ENCODE data around the gene CLDN34.

Gene CLDN34

DNA sequence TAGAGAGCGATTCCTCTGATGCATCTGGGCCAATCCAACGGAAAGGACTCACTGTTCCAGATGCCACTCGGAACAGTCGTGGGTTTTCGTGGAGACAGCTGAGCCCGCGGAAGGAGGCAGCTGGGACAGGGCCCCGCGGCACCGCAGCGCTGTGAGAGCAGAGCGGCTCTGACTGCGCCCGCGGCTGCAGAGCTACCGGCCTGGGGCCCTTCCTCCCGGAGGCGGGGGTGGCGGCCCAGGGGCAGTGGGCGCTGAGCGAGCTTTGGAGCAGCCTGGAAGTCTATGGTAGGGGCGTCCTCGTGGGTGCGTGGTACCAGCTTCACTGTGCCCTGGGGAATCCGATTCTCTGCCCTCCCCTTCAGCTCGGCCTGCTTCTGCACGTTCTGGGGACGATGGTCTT, 24.9 kb downstream of the CLDN34 start:
- H3K27ac ChIP-seq, result no peak overlapping the region
- no peak for TF ChIP-seq CTCF (IDR thresholded peaks at IDR 0.05)
- H3K36me3 ChIP-seq, result no peaks in the 10 kb centered on the region
- intact Hi-C loops (cut with DNase I; ENCODE audit: low total_unique reads), result no loop called here
- DNase-seq, result no peak
- H3K9me3 ChIP-seq, result no peaks in the 10 kb centered on the region
- no peaks in the 10 kb centered on the region for H3K27me3 ChIP-seq
- H3K4me1 ChIP-seq, result peaks cover 0 to 4% (median 0%) of the 10 kb centered on the region in 4 donors
- no peak overlapping the region for H3K4me3 ChIP-seq

DNA sequence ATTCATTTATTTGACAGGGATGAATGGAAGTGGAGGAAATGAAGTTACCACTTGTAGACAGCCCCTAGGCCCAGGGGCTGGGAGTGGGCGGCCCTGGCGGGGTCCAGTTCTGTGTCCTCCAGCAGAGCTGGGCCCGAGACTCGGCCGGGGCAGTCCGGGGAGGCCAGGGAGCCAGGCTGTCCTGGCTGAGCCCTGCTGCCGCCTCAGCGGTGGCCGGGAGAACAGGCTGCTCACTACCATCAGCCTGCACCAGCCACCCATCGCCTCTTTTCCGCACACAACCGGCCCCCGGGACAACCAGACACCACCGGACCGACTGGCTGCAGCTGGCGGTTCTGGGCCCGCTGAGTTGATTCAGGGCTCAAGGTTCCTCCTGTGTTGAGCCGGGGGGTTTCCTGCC, 25.6 kb downstream of the CLDN34 start:
- Histone ChIP-seq H3K36me3 (no peaks in the 10 kb centered on the region), H3K9me3 (no peaks in the 10 kb centered on the region), H3K27me3 (no peaks in the 10 kb centered on the region), H3K4me1 (peaks cover 0 to 4% (median 0%) of the 10 kb centered on the region in 4 donors), H3K4me3 (no peak overlapping the region), H3K27ac (no peak overlapping the region)
- intact Hi-C loops (cut with DNase I; ENCODE audit: low total_unique reads), result no loop called here
- TF ChIP-seq CTCF (IDR thresholded peaks at IDR 0.05), result no peak
- DNase-seq, result no peak

DNA sequence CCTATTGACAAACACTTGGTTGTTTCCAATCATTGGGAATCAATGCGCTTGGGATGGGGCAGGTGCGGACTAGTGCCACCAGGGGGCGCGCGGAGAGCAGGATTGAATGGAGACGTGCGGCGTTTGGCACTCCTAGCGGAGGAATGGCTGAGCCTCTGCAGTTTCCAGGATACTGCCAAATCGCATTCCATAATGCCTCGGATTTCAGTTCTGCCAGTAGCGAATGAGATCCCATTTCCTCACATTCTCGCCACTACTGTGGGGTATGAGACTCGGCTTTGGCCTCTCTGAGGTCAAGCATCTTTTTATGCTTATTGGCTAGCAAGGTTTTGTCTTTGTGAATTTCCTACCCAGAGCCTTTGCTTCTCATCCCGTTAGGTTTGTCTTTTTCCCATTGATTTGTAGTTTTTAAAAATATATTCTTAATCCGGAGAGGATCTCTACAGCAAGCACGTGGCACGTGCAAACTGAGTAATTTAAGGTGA, 28.7 kb downstream of the CLDN34 start:
- no peak overlapping the region for H3K27ac ChIP-seq
- peaks cover 0 to 4% (median 0%) of the 10 kb centered on the region in 4 donors for H3K4me1 ChIP-seq
- no peak overlapping the region for H3K4me3 ChIP-seq
- H3K36me3 ChIP-seq, result no peaks in the 10 kb centered on the region
- DNase-seq, result peak; percentile 79 to 85
- intact Hi-C loops (cut with DNase I; ENCODE audit: low total_unique reads), result loop anchor here (2.0 kb wide), 1 partner anchor 123 kb away; no protein-coding TSS in a partner anchor
- TF ChIP-seq CTCF (IDR thresholded peaks at IDR 0.05), result peak; percentile 80 to 98
- H3K9me3 ChIP-seq, result no peaks in the 10 kb centered on the region
- H3K27me3 ChIP-seq, result no peaks in the 10 kb centered on the region

DNA sequence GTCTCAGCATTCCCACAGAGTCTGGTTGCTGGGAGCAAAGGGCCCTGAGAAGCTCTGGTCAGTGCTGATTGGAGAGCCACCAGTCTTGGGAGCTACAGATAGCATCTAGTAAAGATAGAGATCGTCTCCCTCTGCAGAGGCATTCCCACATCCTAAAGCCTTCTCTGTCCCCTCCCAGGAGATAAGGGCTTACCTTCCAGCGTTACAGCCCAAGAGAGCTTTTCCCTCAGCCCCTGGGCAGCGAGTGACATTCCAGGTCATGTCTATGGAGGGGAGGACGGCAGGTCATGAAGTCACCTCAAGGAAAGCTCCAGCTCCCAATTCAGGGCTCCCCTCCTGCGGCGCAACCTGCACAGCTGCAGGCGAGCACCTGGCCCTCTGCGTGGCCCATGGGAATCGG, 29.9 kb downstream of the CLDN34 start:
- no peak for DNase-seq
- Histone ChIP-seq H3K27me3 (no peaks in the 10 kb centered on the region), H3K4me1 (peaks cover 0 to 4% (median 0%) of the 10 kb centered on the region in 4 donors), H3K27ac (no peak overlapping the region), H3K9me3 (no peaks in the 10 kb centered on the region), H3K36me3 (no peaks in the 10 kb centered on the region), H3K4me3 (no peak overlapping the region)
- intact Hi-C loops (cut with DNase I; ENCODE audit: low total_unique reads), result no loop called here
- no peak for TF ChIP-seq CTCF (IDR thresholded peaks at IDR 0.05)

DNA sequence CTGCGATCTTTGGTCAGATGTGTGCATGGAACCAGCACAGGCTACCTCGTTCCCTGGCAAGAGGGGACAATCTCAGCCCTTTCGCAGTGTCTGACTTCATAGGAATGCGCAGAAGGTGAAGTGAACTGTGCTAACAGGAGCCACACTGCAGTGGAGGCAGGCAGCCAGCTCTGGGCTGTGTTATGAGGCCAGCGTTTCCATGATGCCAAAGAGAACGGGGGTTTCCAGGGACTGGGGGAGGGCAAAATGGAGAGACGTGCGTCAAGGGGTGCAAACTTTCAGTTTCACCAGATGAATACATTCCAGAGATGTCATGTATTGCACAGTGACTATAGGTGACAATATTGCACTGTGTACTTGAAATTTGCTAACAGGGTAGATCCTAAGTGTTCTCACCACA, 30.4 kb downstream of the CLDN34 start:
- intact Hi-C loops (cut with DNase I; ENCODE audit: low total_unique reads), result no loop called here
- H3K27ac ChIP-seq, result no peak overlapping the region
- no peak for TF ChIP-seq CTCF (IDR thresholded peaks at IDR 0.05)

DNA sequence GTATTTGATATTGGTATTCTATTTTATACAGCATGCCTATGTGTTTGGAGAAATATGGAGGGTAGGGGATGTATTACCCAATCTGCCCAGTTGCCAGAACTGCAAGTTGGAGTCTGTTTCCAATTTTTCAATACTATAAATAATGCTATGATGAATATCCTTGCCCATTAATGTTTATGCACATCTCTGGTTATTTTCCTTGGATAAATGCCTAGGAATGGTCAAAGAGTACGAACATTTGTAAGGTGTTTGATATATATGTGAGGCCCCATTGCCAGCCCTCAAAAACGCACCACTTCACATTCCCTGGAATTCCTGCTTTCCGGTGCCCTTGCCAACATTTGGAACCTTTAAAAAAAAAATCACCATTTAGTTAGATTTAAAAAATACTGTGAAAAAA, 34.3 kb downstream of the CLDN34 start:
- no peak for TF ChIP-seq CTCF (IDR thresholded peaks at IDR 0.05)
- no peaks in the 10 kb centered on the region for H3K4me1 ChIP-seq
- intact Hi-C loops (cut with DNase I; ENCODE audit: low total_unique reads), result no loop called here

More for the DNA sequence above, 30.4 kb downstream of the CLDN34 start:
- Histone ChIP-seq H3K27me3 (no peaks in the 10 kb centered on the region), H3K9me3 (no peaks in the 10 kb centered on the region), H3K36me3 (no peaks in the 10 kb centered on the region), H3K4me3 (no peak overlapping the region), H3K4me1 (peaks cover 0 to 4% (median 0%) of the 10 kb centered on the region in 4 donors)
- DNase-seq, result no peak

More for the DNA sequence above, 34.3 kb downstream of the CLDN34 start:
- no peaks in the 10 kb centered on the region for H3K9me3 ChIP-seq
- H3K27me3 ChIP-seq, result no peaks in the 10 kb centered on the region
- H3K36me3 ChIP-seq, result no peaks in the 10 kb centered on the region
- DNase-seq, result no peak
- no peak overlapping the region for H3K27ac ChIP-seq
- no peak overlapping the region for H3K4me3 ChIP-seq

Measured in tibial artery (tissue), 4 donors.